GM19438 (cell line): ENCODE measurements around the gene KRCC1.

Experiments used
- ATAC-seq: cut with Tn5 transposase; IDR thresholded peaks from one replicate; pipeline ENCODE4 v1.9.1; 2021; ENCODE audit warnings: low read depth; ENCODE audit not compliant: unreplicated experiment

Gene KRCC1

DNA sequence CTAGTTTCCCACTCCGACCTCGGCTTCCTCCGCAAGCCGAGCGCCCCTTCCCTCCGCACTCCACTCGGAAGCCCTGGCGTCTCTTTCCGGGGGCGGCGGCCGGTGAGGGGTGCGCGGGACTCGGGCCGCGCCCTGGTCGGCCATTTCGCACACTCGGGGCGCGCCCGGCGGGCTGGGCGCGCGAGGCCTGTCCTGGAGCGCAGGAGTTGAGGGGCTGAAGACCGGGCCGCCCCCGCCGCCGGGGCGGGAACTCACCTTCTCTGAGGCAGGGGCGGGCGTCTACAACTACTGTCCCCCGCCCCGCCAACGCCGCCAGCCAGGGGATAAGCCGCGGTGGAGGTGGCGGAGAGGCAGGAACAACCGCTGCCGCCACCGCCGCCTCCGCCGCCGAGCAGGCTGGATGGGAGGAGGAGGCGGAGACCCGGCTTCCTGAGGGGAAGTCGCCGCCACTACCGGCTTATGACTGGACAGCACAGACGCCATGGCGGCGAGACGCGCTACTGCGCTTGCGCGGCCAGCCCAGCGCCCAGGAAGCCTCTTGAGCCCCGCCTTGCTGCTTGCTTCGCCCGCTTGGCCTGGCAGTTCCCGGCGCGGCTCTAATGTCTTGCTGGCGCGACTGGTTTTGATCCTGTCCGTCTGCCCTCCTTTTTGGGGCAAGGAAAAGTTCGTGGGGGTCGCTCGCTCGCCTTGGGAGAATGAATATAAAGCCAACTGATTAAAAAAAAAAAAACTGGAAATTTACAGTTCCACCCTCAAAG lies at the start of gene KRCC1:
KRCC1 (minus strand) TSS at position 413 of the 758 bp plus-strand sequence. CDS start 27,220 bp downstream, outside the sequence.
- peak; percentile 94 for ATAC-seq

DNA sequence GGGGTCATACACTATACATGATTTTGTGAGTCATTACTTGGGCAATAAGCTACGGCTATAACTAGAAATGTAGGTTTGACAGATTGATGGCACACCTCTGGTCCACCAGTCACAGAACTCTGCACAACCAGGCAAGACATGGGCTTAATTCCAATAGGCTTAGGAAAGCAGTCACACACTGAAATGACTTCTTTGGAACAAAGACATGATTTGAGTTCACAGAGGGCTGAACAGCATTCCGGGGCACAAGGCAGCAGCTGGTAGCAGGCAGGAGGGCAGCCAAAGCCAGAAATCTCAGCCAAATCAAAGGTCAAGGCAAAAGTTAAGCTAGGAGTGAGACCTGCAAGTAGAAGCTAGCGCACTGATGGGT lies 44.9 kb upstream of the KRCC1 start:
- no peak for ATAC-seq

GRCh38 chr2:88099798-88100488 lies 44.4 kb upstream of the KRCC1 start:
- no peak for ATAC-seq

DNA sequence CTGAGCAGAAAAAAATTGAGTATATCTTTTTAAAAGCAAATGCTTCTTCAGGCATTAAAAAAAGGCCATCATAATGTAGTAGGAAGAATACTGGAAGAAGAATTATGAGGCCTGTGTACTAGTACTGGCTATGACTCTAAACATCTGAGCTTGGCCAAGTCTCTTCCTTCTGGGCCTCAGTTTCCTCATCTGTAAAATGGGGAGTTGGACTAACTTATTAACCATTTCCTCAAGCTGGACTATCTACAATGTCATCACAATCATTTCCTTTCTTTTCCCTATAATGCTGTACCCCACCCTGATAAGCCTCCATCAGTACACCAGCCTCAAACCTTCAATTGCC lies 42.9 kb upstream of the KRCC1 start:
- ATAC-seq = no peak

- ATAC-seq = no peak
These were observed 42.4 kb upstream of the KRCC1 start for GRCh38 chr2:88097891-88098557.

DNA sequence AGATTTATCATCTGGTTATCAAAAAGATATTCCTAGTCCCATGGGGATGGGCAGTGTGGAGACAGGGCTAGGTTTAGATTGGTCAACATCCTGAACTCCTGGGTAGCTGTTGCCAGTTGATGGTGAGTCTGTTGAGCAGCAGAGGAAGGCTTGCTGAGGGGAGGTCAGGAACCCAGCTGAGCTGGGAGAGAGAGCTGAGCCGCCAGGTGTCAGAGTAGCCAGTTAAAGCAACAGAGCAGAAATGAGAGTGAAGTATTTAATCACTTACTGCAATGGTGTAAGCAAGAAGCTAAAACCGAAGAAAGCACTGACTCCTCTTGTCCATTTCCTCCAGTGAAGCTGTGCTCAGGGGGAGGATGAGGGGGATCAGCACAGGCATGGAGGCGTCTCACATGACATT lies 41.6 kb upstream of the KRCC1 start:
- ATAC-seq = no peak

- ATAC-seq = no peak
These were observed 41.1 kb upstream of the KRCC1 start for GRCh38 chr2:88096708-88097107.

DNA sequence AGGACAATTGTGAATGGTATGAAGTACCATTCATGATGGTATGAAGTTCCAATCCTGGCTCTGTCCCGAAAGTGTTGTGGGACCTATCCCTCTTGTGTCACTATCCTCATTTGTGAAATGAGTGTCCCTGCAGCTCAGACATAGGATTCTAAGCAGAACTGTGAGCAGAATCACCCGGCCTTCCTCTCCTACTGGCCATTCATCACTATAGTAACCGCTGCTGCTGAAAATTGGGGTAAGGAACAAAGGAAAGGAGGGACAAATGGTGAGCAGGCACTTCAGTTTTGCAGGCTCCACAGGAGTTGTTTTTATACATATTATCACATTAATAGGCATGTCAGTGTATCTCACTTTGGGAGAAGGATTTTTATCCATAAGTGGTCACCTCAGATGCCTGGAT lies 39.4 kb upstream of the KRCC1 start:
- ATAC-seq = no peak

DNA sequence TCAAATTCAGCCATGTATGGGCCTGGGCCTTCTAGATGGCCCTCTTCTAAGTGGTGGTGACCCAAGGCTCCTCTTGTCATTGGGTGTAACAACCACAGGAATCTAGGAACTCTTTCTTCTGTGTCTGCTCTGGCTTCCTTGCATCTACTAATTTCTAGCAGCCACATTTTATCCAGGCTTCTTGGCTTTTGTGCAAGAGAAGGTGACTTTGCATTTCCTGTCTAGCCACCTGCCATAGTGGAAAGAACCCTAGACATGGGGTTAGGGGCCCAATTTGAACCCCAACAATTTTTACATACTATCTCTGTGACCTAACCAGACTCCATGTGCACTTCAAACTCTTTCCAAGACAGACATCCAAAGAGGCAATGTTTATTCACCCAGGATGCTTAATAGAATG lies 37.2 kb upstream of the KRCC1 start:
- ATAC-seq = no peak

DNA sequence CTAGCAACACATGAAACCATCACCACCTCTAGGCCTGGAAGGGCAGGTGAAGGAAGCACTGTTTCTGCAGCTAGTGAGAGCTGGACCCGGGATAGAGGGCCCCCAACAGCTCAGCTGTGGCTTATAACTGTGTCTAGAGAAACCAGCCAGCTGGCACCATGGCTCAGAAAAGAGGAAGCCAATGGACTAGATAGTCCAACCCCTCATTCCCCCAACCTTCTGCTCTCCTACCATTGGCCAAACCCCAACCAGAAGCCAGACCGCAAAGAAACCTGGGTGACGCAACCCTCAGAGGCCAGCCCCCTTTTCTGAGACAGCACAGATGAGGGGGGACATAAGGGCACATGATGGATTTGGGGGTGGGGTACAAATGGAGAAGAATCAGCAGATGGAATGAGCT lies 36.4 kb upstream of the KRCC1 start:
- no peak for ATAC-seq

DNA sequence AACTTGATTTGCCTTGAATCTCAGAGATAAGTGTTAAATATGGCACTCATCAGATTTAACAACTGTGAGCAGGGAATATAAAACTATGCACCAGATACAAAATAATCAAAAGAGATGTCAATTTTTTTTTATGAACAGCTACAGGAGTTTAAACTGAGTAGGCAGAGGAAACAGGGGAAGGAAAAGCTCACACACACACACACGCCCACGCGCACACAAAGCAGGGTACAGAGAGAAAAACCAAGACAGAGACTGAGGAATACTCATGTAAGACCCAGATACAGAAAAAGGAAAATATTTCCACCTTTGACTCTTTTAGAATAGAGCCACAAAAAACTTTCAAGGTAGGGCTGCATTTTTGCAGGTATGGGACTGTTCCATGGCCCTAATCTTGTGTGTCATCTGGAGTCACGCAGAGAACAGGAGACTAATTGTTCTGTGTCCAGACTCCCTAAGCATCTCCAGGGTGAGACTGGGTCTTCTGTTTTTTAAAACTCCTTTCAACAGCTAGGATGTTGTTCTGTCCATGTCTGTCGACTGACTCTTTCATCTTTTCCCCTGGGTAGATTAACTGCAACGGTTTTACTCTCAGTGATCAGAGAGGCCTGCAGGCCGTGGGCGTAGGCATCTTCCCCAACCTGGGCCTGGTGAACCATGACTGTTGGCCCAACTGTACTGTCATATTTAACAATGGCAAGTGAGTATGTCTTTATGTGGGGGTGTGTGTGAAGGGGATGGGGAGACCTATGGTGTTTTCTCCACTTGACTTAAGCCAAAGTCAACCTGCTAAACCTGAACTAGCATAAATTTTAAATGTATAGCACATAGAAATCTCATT lies 35.1 kb upstream of the KRCC1 start:
- ATAC-seq = no peak

- no peak for ATAC-seq
These were observed 33.4 kb upstream of the KRCC1 start for GRCh38 chr2:88088999-88089398.

- ATAC-seq = no peak
These were observed 32.2 kb upstream of the KRCC1 start for GRCh38 chr2:88087763-88088162.

GRCh38 chr2:88087073-88087472 lies 31.5 kb upstream of the KRCC1 start:
- ATAC-seq = no peak

GRCh38 chr2:88086401-88086800 lies 30.8 kb upstream of the KRCC1 start:
- ATAC-seq = no peak

DNA sequence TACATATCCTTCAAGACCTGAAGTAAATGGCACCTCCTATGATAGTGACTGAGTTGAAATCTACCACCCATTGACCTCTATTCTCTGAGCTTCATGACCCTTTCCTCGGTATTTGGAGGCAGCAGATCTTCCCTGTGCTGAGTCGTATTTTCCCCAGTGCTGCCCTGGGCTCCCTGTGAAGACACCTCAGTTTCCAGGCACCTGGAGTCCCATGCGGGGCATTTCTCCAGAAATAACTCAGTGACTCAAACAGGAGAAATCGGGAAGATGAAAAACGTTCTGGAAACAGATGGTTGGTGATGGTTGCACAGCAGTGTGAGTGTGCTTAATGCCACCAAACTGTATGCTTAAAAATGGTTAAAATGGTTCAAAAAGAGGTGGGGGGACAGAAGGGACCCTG lies 30.0 kb upstream of the KRCC1 start:
- ATAC-seq = no peak

GRCh38 chr2:88085099-88085498 lies 29.5 kb upstream of the KRCC1 start:
- ATAC-seq = no peak

- ATAC-seq = no peak
These were observed 27.2 kb upstream of the KRCC1 start for GRCh38 chr2:88082781-88083180.

DNA sequence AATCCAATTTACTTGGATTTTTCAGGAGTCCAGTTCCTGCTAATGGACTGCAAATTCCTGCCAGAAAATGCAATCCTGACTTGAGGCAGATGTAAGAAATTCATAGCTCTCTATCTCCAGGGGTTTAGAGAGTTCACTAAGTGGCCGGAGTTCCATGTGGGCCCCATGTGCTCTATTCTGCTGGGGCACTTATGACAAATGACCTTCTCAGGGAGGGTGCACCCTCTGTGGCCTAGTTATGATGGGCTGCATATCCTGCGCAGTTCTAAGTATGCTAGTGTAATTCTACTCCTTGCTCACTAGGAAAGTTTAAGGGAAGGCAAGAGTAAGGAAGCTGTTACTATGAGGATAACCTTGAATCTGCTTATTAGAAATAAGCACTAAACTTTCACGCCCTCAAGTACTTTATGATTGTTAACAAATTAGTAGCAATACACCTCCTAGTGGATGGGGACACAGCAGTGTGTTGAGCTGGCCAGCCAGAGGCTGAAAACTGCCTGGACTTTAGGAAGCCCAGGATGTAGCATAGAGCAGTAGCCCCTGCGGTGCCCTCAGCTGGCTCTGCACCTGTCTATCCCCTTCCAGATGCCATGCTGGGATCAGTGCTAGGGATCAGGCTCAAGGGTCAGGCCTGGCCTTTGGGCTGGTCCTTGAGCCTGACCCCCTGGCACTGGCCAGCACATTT lies 26.5 kb upstream of the KRCC1 start:
- ATAC-seq = no peak

DNA sequence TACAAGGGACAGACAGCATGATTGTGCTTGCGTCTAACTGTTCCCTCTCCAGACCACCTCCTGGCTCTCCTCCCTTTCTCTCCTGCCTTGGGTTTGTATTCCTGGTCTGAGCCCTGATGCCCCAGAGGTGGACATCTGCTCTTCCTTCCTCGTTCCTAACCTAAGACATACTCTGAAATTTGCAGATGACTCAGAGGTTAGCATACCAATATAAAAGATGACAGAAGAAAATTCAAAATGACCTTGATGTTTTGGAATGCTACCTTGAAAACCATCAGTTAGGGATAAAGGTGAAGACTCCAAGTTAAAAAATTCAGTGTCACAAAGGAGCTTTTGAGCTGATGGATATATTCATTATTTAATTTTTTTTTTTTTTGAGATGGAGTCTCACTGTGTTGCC lies 25.0 kb upstream of the KRCC1 start:
- ATAC-seq = no peak
